GM19025 (cell line): Measurements from ENCODE around the gene SCUBE3.

ENCODE experiments used
- ATAC-seq: cut with Tn5 transposase; IDR thresholded peaks from one replicate; pipeline ENCODE4 v1.9.1; 2021; ENCODE audit warnings: mild to moderate bottlenecking, low read depth, moderate library complexity; ENCODE audit not compliant: unreplicated experiment

The SCUBE3 gene

DNA sequence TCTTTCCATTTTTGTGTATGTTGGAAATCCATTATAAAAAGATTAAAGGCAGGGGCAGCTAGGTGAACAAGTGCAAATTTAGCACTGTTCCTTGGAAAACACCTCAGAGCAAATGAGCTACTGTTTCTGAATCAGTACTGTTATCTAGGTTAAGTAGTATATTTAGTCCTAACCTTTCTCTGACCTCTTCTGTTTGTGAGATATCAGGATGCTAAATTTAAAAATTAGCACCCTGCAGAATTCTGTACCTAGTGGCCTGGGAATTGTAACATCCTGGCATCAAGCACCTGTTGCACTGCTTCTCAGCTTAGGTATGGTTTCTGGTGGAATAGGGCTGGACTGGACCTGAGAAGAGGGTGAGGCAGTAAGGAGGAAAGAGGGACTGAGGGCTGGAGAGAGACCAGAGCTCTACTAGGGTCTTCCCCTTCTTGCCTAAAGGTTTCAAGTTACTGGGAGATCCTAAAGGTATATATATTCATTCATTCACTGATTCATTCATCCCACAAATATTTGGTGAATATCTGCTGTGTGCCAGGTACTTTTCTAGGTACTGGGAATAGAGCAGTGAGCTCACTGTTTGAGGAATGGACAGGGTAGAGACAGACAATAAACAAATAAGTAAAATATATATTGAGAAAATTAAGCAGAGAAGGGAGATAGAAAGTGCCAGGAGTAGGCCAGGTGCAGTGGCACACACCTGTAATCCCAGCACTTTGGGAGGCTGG is 51.0 kb downstream of the SCUBE3 start:
- ATAC-seq: no peak

DNA sequence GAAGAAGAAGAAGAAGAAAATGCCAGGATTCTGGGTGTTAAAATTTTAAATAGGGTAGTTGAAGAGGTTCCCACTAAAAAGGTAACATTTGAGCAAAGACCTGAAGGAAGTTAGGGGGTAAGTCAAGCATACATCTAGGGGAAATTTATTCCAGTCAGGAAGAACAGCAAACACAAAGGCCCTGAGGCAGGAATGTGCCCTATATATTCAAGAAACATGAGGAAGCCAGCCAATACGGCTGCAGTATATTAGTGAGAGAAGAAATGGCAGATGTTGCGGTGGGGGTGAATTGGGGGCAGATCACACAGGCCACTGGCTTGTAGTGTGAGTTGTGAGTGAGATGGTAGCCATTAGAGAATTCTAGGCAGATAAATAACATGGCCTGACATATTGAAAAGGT is 51.8 kb downstream of the SCUBE3 start:
- ATAC-seq: no peak

DNA sequence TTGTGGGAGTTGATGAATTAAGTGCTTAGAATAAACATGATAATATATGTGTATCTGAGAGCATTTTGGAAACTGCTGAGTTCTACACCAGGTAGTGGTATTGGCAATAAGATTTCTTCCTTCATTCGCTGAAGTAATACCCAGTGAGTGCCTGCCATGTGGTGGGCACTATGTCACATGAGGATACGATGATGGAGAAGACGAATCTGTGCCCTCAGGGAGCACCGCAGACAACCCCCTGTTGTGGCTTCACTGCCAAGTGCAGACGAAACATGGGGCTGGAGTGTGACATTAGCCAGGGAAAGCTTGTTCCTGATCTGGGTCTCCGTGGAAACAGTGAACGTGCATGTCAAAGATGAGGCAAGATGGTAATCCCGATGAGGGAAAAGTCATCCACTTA is 53.7 kb downstream of the SCUBE3 start:
- ATAC-seq: no peak

DNA sequence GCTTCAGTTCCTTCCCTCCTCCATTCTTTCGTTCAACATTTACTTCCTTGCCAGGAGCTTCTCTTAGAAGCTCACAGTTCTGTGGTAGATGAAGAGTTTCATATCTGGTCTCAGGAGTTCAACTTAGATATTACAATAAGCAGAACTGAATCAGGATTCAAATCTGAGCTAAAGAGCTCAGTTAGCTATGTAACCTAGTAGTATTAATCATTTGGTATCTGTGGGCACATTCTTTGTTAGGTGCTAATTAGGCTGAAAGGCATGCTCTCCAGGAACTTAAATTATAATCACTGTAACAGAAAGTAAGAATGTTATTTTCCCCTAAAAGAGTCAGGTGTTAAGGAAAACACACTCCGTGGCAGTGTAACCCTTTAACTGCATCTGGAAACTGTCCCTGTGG is 54.1 kb downstream of the SCUBE3 start:
- ATAC-seq: no peak

DNA sequence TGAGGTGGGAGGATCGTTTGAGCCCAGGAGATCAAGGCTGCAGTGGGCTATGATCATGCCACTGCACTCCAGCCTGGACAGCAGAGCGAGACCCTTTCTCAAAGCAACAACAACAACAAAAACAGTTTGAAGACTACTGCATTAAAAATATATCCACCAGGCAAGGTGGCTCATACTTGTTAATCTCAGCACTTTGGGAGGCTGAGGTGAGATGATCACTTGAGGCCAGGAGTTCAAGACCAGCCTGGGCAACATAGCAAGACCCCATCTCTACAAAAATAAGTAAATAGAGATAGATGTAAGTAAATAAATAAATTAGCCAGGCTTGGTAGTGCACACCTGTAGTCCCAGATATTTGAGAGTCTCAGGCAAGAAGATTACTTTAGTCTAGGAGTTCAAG is 58.2 kb downstream of the SCUBE3 start:
- no peak for ATAC-seq

DNA sequence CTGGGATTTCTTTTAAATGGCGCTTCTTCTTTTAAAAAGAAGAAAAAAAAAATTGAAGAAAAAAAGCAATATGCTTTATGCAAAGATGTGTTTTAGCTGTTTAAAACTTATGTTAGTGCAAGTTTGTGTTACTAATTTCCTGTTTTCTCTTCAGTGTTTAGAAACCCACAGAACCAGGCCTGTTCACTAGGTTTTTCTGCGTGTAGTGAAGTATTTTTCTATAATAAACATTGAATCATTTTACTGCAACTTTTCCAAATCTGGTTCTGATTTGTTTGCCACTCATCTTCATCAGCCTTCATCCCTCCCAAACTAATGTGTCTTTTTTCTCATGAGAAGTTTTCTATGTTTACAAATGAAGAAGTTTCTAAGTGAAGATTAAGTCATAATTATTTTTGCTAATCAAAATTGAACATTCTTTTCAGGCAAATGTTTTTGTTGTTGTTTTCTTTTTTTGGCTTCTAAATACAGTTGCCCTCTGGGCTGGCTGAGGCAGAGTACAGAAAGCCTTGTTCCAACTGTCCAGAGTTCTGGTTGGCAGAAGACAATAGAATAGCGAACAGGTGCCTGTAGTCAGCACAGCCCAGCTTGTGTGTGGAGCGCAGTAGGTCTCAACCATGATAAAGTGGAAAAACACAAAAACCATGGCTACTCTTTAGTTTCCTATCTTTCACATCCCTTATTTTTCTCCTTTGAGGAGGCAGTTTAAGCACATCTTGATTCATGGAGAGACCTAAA is 60.2 kb downstream of the SCUBE3 start:
- ATAC-seq: no peak

DNA sequence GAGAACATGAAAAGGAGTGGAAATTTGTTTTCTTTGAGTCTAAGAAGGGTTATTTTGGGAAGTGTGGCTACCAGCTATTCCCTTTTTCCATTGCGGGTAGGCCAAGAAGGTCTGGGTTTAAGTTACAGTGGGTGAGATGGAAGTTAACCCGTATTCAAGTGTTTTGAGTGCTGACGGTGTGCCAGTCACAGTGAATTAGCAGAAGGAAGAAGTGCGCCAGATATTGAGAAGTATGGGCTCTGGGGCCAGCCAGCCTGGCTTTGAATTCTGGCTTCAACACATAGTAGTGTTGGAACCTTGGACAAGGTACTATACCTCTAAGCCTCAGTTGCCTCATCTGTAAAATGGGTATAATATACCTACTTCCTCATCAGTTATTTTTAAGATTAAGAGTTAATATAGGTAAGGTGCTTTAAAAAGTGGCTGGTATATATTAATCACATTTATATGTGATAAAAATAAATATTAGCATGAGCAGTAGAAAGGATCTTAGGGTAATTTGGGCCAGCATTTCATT is 62.0 kb downstream of the SCUBE3 start:
- ATAC-seq: no peak

DNA sequence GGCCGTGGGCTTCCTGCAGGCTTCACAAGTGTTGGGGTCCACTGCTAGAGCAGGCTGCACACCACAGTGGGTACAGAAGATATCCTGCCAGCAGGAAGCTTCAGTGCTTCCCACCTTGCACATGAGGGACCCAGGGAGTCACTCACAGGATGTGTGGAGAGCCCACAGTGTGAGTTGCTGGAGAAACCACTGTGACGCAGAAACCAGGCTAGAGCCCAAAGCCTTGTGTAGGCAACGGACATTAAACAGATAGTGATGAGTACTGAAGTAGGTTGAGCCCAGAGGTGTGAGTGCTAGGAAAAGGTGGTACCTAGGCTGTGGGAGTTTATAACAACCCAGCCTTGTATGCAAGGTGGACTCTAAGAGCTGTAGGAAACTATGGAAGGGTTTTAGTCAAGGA is 65.0 kb downstream of the SCUBE3 start:
- ATAC-seq: no peak

DNA sequence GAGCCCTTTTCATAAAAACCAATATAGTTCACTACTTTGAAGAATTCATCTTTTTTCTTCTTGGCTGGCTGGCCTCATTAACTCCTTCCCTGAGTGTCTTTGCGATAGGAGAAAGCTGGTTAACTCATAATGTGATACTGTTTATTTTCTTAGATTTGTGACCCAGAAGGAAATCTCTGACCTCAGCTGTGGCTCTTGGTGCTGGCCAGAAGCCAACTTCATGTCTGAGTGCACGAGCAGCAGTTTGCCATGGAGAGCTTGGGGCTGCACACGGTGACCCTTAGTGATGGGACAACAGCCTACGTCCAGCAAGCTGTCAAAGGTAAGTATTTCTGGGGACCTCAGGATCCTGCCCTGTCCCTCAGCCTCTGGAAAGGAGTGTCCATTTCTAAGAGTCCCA is 67.1 kb downstream of the SCUBE3 start:
- ATAC-seq: no peak

DNA sequence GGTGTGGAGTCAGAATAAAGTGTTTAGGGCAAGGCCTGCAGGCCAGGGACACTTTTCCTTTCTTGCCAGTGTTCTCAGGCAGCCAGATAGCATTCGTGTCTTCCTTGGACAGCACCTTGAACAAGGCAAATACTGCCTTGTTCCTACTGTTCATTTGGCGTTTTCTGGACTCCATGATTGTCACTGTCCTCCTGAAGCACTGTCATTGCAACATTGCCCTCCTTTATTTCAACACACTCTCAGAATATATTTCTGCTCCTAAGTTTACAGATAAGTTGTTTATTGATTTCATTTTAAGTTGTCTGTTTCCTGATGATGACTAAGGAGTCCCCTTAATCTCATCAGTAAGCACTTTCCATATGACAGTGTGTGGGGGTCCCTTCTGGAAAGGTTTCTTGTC is 68.7 kb downstream of the SCUBE3 start:
- no peak for ATAC-seq

DNA sequence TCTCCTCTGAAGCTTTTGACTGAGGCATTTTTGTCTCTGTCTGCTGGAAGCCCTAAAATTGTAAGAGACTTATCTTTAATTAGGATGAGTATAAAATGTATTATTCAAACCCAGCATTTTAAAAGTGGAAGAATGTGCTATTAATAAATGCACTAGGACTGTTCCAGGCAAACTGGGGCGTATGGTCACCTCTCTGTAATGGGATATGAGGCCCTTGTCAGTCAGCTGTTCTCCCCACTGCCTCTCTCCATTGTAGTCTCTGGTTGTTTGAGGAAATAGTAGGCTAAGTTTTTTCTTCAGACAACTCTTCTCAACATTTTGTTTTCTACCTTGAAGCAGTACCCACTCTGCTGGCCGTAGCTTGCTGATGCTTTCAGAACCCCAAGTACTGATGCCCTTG is 69.6 kb downstream of the SCUBE3 start:
- no peak for ATAC-seq

DNA sequence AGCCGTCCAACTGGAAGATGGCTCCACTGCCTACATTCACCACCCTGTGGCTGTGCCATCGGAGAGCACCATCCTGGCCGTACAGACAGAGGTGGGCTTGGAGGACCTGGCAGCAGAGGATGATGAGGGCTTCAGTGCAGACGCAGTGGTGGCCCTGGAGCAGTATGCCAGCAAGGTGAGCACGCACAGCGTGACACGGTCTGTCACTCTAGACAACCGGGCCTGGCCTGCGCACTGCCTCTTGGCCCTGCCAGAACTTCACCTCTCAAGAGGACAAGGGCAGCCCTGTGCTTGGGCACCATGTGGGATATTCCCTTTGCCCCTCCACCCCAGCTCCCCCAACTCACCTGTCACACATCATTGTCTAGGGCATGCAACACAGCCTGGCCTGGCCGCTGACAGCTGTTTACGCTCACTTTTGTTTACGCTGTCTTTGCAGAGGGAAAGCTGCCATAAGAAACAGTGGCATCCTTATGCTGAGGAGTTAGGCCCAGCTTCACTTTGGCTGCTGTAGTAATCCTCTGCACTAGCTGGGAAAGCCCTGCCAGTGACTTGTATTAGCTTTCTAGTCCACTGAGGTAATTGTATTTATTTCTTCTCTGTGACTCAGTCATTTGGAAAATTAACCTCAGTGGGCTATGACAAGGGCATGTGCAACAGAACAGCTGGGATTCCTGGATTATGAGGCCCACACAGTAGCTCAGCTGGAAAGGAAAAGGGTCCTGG is 74.1 kb downstream of the SCUBE3 start:
- no peak for ATAC-seq

DNA sequence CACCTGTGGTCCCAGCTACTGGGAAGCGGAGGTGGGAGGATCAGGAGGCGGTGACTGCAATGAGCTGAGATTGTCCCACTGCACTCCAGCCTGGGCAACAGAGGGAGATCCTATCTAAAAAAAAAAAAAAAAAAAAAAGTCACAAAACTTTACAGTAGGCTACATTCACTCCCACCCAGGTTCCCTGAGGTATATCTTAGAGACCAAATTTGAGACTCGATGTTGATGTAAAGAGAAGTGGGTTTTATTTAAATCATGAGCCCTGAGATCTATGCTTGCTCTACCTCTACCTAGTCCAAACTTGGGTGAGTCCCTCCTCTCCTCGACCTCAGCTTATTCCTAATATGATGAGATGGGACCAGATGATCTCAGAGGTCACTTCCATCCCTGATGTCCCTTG is 75.1 kb downstream of the SCUBE3 start:
- ATAC-seq: no peak

DNA sequence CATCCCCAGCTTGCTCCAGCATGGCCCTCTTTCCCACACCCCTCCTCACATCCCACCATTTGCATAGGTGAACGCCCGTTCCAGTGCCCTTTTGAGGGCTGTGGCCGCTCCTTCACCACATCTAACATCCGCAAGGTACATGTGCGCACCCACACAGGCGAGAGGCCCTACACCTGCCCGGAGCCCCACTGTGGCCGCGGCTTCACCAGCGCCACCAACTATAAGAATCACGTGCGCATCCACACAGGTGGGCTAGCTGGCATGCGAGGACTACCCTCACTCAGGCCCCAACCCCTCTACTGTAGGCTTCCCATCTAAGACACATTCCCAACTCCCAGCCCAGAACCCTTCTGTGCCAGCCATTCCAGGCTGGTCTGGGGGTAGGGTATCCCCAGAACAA is 77.7 kb downstream of the SCUBE3 start:
- no peak for ATAC-seq

DNA sequence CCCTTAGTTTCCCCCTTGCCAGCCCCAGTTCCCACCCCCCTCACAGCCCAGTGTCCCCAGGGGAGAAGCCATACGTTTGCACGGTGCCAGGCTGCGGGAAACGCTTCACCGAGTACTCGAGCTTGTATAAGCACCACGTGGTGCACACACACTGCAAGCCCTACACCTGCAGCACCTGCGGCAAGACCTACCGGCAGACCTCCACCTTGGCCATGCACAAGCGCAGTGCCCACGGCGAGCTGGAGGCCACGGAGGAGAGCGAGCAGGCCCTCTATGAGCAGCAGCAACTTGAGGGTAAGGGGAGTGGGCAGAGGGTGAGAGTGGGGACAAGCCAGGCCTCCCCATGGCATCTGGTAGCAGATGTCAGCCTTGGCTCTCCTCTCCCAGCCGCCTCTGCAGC is 78.7 kb downstream of the SCUBE3 start:
- ATAC-seq: no peak

DNA sequence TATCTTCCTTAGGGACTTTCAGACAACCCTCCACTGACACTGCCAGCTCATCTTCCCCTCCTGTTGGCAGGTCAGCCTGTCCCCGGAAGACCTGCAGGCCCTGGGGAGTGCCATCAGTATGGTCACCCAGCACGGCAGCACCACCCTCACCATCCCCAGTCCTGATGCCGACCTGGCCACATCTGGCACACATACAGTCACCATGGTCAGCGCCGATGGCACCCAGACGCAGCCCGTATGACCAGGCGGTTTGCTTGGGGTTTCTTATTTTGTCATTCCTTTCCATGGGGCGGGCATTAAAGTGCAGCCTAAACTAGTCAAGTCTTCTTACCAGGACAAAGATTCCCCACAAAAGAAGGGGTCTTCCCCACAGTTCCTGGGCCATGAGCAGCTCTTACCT is 79.9 kb downstream of the SCUBE3 start:
- no peak for ATAC-seq

DNA sequence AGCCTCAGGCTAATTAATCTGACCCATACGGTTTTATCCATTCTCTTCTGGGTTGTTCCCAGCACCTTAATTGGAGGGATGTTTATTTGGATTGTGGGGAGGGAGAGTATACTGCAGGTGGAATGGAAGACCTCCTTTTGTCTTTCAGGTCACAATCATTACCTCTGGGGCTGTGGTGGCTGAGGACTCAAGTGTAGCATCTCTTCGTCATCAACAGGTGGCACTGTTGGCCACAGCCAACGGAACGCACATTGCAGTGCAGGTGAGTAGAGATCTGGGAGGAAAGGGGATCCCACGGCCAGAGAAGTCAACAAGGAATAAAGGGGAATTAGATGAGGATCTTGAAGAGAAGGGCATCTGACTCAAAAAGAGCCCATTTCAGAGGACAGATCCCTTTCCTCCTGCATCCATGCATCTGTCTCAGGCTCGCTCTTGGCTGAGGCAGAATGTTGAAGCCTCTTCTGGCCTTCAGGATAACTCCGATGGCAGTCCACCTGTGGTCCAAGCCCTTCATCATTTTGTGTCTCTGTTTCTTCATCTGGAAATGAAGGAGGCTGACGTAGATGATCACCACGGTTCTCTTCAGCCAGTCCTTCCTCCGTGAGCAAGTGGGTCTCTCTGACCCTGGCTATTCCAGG is 80.7 kb downstream of the SCUBE3 start:
- no peak for ATAC-seq

DNA sequence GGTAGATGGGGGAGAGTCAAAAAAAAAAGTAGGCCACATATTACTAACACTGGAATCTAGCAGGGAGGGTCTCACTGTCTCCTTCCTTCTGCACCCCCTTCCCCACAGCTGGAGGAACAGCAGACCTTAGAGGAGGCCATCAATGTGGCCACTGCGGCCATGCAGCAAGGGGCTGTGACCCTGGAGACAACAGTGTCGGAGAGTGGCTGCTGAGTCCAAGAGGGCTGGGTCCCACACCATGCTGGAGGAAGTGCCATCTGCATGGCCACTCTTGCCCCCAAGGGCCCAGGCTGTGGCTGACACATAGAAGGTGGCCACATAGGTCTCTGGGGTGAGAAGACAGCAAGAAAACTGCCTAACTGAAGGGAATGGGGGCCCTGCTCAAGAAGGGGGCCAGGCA is 81.3 kb downstream of the SCUBE3 start:
- no peak for ATAC-seq

DNA sequence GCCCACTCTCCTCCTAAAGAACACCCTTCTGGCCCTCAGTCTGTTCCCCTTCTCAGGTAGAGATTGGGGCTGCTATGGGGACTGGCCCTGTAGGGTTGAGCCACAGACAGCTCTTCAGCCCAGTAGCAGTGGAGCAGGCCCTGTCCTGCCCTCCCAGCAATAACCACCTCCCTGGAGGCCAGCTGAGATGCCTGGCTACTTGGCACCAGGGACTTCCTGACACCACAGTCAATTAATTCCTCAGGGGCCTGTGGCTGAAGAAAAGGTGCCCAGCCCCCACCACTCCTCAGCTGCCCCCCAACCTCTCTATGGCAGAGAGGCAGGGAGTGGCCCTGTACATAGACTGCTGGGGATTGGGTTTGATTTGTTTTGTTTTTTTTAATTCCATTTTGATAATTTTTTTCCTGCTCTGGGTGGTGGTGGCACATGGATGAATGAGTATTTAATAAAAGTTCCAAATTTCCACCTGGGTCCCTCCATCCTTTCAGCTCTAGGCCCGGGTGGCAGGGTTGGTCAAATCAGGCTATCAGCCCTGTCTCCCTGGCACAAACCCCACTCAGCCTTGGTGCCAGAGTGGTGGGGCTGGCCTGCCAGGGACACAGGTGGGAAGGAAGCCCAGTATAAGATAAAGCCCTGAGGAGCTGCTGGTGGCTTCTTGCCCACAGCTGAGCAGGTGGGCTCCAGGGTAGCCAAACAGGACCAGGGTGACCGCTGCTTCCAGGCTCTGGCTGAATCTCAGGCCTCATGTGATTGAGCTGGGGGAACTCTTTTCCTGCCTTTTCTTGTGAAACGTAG is 82.0 kb downstream of the SCUBE3 start:
- ATAC-seq: no peak

DNA sequence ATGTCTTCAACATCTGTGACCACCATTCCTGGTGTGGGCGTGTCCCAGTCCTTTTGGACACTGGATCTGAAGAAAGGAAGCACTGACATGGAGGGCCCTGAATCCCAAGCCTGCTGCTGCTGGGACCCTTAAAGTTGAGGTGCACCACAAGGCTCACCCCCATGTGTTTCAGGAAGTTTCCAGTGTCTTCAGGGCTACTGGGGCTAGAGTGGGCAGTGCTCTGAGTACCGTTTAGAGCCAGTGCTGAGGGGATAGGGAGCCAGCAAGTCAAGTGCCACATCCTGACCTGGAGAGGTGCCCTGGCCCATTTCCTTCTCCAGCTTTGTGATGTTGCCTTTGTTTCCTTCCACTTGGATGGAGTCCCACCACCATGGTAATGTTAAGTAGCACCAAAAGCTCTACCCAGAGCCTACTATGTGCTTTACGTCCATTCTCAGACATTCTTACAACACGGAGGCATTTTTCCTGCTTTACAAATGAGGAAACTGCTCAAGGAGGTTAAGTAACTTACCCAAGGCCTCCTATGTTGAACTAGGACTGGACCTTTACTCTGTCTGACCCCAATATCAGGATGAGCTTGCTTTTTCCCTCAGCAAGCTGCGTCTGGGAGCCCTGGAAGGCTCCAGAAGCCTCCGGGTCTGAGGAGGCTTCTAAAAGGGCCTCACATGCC is 83.3 kb downstream of the SCUBE3 start:
- peak; percentile 4 for ATAC-seq
